SK-N-MC (cell line): Measurements from ENCODE around the gene RFC2.
A peak's percentile ranks its signal among the peaks of the same experiment; 100 is the strongest.
"Not testable (repeated sequence)": the region's sequence is repeated elsewhere in the genome, so short reads cannot be mapped to it uniquely, and the experiment has no call there.

Experiments used
- DNase-seq: peaks from one replicate; pipeline ENCODE4 v3.0.0-alpha.2; 2011; ENCODE audit warnings: low read depth, low spot score
- H3K27ac ChIP-seq: fragments of 200-600 bp; sonication (generic); 2 replicates; pipeline ENCODE4 v1.5.1; 2016; ENCODE audit warnings: mixed run types
- H3K36me3 ChIP-seq: fragments of 200-600 bp; sonication (generic); 2 replicates; pipeline ENCODE4 v1.6.1; 2017; ENCODE audit warnings: antibody characterized with exemption, low read length, mixed read lengths; ENCODE audit not compliant: insufficient read depth
- H3K4me3 ChIP-seq: fragments of 200-600 bp; sonication (generic); 2 replicates; pipeline ENCODE4 v1.5.1; 2016
- H3K9ac ChIP-seq: fragments of 200-600 bp; sonication (generic); 2 replicates; pipeline ENCODE4 v1.8.0; 2017; ENCODE audit warnings: mixed run types, mixed read lengths; ENCODE audit not compliant: insufficient read length
- H3K9me3 ChIP-seq: fragments of 200-600 bp; sonication (generic); 2 replicates; pipeline ENCODE4 v1.6.1; 2017; ENCODE audit warnings: low read depth, mild to moderate bottlenecking, antibody characterized with exemption, low read length, moderate library complexity, mixed read lengths
- EZH2 ChIP-seq: fragments of 200-600 bp; sonication (generic); IDR thresholded peaks from one replicate; pipeline ENCODE4 v1.6.1; 2017; ENCODE audit warnings: antibody characterized with exemption
- FOXP2 ChIP-seq: optimal IDR thresholded peaks from 2 replicates; pipeline ENCODE3; 2011; ENCODE audit warnings: mild to moderate bottlenecking, moderate library complexity; ENCODE audit not compliant: insufficient read depth; ENCODE audit errors: extremely low read length, control extremely low read depth
- POLR2AphosphoS5 ChIP-seq: IDR thresholded peaks from 2 replicates; pipeline ENCODE4 v1.6.1; 2012; ENCODE audit warnings: mild to moderate bottlenecking, low read depth, low read length, borderline replicate concordance

RFC2 gene

DNA sequence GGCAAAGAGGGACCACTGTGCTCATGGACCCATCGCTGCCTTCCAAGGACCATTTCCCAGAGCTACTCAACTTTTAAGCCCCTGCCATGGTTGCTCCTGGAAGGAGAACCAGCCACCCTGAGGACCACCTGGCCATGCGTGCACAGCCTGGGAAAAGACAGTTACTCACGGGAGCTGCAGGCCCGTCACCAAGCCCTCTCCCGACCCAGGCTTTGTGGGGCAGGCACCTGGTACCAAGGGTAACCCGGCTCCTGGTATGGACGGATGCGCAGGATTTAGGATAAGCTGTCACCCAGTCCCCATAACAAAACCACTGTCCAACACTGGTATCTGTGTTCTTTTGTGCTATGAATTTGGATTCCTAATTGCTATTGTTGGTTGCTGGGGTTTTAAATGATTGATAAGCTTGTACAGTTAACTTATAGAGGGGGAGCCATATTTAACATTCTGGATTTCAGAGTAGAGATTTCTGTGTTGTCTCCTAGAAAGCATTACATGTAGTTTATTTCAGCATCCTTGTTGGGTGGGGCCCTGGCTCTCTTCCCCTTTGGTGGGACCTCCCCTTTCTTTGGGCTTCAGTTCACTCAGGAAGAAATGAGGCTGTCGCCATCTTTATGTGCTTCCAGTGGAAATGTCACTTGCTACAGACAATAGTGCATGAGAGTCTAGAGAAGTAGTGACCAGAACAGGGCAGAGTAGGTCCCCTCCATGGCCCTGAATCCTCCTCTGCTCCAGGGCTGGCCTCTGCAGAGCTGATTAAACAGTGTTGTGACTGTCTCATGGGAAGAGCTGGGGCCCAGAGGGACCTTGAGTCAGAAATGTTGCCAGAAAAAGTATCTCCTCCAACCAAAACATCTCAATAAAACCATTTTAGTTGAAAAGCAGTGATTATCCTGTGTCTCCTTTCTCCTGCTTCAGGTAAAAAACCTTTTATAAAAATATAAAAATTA lies 25.0 kb downstream of the RFC2 start:
- DNase-seq, result no peak
- no peak overlapping the region for H3K4me3 ChIP-seq
- no peaks in the 10 kb centered on the region for H3K9me3 ChIP-seq
- H3K27ac ChIP-seq, result no peak overlapping the region
- TF ChIP-seq FOXP2 (no peak), EZH2 (no peak), POLR2AphosphoS5 (no peak)
- H3K9ac ChIP-seq, result no peak overlapping the region
- peaks cover 50% of the 10 kb centered on the region for H3K36me3 ChIP-seq

DNA sequence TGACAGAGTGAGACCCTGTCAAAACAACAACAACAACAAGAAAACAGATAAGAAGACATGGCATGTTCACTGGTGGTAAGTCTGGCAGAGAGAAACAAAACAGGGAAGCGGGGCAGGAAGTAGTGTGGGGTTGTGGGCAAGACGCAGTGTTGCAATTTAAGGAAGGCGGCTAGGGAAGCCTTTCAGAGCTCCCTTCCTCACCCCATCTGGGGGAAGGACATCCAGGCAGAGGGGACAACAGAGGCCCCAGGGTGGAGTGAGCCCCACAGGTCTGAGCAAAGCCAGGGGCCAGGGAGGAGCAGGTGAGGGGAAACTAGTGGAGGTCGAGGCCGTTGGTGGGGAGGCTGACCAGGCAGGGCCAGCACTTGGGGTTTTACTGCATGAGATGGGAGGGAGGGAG lies 27.6 kb downstream of the RFC2 start:
- Histone ChIP-seq H3K9me3 (no peaks in the 10 kb centered on the region), H3K27ac (no peak overlapping the region), H3K4me3 (no peak overlapping the region), H3K36me3 (peaks cover 28% of the 10 kb centered on the region), H3K9ac (no peak overlapping the region)
- DNase-seq, result no peak
- TF ChIP-seq FOXP2 (no peak), EZH2 (no peak), POLR2AphosphoS5 (no peak)

DNA sequence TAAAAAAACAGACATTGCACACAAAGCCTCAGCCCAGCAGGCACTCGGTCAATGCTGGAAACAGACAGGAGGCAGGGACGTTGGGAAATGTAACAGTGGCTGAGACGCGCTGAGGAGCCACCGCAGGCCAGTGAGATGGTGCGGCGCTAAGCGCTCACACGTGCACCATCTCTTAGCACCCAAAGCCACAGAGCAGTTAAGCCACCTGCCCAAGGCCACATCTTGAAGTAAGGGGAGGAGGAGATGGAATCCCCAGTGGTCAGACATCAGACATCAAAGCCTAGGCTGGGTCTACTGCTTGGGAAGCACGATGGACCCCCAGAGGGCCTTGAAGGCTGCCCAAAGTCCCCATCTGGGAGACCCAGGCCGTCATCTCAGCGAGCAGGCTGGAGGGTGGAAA lies 28.8 kb downstream of the RFC2 start:
- no peak for DNase-seq
- Histone ChIP-seq H3K4me3 (no peak overlapping the region), H3K27ac (no peak overlapping the region), H3K36me3 (peaks cover 16% of the 10 kb centered on the region), H3K9ac (no peak overlapping the region), H3K9me3 (no peaks in the 10 kb centered on the region)
- TF ChIP-seq POLR2AphosphoS5 (no peak; the same call in 1 of the 2 replicates), EZH2 (no peak), FOXP2 (no peak)

DNA sequence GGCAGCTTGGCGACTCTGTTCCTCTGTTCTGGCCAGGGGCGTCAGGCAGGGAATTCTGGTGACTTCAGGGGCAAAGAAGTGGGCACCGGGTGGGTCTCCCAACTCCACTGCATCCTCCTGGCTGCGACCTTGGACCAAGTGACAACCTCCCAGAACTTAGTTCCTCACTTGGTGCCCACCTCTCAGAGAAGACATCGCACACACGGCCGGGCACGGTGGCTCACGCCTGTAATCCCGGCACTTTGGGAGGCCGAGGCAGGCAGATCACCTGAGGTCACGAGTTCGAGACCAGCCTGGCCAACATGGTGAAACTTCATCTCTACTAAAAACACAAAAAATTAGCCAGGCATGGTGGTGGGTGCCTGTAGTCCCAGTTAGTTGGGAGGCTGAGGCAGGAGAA lies 29.3 kb downstream of the RFC2 start:
- not testable (repeated sequence) for H3K9me3 ChIP-seq, DNase-seq, H3K27ac ChIP-seq, H3K9ac ChIP-seq, H3K4me3 ChIP-seq
- H3K36me3 ChIP-seq, result peaks cover 13% of the 10 kb centered on the region

DNA sequence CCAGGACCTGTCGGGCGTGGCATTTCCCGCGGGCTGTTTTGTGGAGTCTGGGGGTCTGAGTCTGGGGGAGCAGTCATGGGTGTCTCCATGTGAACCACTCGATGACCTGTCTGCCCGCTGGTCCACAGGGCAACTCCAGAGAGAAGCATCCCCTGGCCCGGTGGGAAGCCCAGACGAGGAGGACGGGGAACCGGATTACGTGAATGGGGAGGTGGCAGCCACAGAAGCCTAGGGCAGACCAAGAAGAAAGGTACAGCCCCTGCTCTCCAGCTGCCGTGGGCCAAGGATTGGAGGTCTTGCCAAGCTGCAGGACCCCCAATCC lies 29.7 kb downstream of the RFC2 start:
- no peak for DNase-seq
- no peak overlapping the region for H3K27ac ChIP-seq
- no peak for TF ChIP-seq POLR2AphosphoS5
- TF ChIP-seq FOXP2, result no peak
- TF ChIP-seq EZH2, result no peak
- no peak overlapping the region for H3K9ac ChIP-seq
- no peak overlapping the region for H3K4me3 ChIP-seq
- peaks cover 12% of the 10 kb centered on the region for H3K36me3 ChIP-seq
- H3K9me3 ChIP-seq, result no peaks in the 10 kb centered on the region

DNA sequence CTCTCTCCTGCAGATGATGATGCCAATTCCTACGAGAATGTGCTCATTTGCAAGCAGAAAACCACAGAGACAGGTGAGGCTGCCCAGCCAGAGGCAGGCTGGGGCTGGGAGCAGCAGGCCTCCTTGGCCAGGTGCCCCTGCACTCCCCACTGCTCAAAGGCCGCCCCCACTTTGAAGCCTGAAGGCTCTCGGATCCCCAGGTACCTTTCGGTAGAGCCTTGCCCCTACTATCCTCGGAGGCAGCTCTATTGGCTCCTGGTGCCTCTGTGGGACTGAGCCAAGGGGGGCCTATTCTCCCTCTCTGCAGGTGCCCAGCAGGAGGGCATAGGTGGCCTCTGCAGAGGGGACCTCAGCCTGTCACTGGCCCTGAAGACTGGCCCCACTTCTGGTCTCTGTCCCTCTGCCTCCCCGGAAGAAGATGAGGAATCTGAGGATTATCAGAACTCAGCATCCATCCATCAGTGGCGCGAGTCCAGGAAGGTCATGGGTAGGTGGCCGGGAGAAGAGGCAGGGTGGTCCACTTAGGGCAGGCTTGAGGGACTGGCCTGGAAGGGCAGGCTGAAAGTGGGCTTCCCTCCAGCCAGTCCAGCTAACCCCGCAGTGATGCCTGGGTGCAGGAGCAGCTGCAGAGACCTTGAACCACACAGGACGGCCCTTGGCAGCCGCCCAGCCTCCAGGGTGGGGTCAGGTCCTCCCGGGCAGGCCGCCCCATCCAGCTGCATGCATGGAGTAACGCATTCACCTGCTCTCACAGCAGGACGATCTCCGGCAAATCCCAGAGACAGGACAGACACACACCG lies 30.3 kb downstream of the RFC2 start:
- Histone ChIP-seq H3K27ac (no peak overlapping the region), H3K36me3 (peaks cover 6% of the 10 kb centered on the region), H3K9ac (no peak overlapping the region), H3K4me3 (no peak overlapping the region), H3K9me3 (no peaks in the 10 kb centered on the region)
- no peak for DNase-seq
- no peak for TF ChIP-seq EZH2
- no peak for TF ChIP-seq FOXP2
- peak; percentile 16; the same call in 1 of the 2 replicates for TF ChIP-seq POLR2AphosphoS5

DNA sequence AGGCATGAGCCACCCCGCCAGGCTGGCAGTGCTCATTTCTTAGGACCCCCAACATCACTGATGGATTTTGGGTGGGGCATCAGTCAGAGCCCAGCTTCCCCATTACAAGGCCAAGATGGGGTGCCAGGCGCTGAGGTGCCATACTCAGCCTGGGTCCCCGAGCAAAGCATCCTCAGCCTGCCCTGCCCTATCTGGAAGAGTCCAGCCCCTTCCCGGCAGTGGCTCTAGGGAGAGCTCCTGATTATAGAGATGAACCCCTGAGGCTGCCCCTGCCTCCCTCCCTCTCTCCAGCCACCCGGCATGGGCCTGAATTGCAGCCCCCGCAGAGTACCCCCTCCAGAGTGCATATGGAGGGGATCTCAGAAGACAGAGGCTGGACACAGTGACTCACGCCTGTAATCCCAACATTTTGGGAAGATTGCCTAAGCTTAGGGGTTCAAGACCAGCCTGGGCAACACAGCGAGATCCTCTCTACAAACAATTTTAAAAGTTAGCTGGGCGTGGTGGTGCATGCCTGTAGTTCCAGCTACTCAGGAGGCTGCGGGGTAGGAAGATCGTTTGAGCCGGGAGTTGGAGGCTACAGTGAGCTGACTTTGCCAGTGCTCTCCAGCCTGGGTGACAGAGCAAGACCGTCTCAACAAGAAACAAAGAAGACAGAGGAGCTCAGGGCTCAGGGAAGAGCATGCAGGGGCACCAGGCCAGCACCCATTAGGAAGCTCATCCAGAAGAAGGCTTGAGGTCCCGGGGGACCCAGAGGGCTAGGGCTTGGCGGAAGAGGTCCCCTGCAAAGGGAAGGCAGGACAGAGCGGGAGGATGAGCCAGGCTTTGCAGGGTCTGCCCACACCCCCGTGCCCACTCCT lies 31.1 kb downstream of the RFC2 start:
- Histone ChIP-seq H3K27ac (no peak overlapping the region), H3K9ac (no peak overlapping the region)
- DNase-seq, result no peak

DNA sequence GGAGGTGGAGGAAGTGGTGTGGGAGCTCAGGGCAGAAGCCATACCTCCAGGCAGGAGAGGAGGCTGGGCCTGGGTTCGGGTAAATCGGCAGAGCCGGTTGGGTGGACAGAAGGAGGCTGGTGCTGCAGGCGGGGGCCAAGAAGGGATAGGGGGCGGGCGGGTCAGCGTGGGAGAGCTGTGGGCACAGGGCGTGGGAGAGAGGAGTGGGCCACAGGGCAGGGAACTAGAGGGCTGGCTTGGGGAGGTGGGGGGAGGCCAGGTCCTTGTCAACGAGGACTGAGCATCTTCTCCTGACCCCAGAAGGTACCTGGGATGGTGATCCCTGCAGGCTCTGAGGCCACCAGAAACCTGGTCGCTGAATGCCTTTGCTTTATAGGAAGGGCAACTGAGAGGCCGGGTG lies 32.5 kb downstream of the RFC2 start:
- H3K9ac ChIP-seq, result no peak overlapping the region

More for the DNA sequence above, 31.1 kb downstream of the RFC2 start:
- TF ChIP-seq EZH2 (no peak), FOXP2 (no peak), POLR2AphosphoS5 (no peak)
- H3K36me3 ChIP-seq, result peaks cover 3% of the 10 kb centered on the region; the same call in 1 of the 2 replicates
- no peak overlapping the region for H3K4me3 ChIP-seq
- H3K9me3 ChIP-seq, result no peaks in the 10 kb centered on the region

More for the DNA sequence above, 32.5 kb downstream of the RFC2 start:
- TF ChIP-seq EZH2, result no peak
- TF ChIP-seq FOXP2, result no peak
- TF ChIP-seq POLR2AphosphoS5, result no peak
- no peak for DNase-seq
- no peaks in the 10 kb centered on the region for H3K9me3 ChIP-seq
- peaks cover 3% of the 10 kb centered on the region; the same call in 1 of the 2 replicates for H3K36me3 ChIP-seq
- no peak overlapping the region for H3K4me3 ChIP-seq
- H3K27ac ChIP-seq, result no peak overlapping the region
